GM12878 (cell line): Measurements from ENCODE around the gene RAB2B. TPM values are rescaled to one million over a fixed set of nuclear protein-coding genes. Genes with fewer than 3 reads are reported as not detected.

ENCODE experiments used
- ATAC-seq: fragments of 200-7000 bp; cut with Tn5 transposase; 3 replicates; pipeline ENCODE4 v1.9.1; 2020; ENCODE audit warnings: mild to moderate bottlenecking, moderate library complexity
- BruUV-seq: library from RNA; stranded (reverse); fragments of 400-500 nt; replicated peaks from 2 replicates; lab custom pipeline; 2021; lab: Mats Ljungman, UMichigan
- CTCF ChIA-PET: fragments of 300-600 bp; sonication (Branson Sonifier 250); formaldehyde crosslinking; extraction: SDS; loops from one replicate; lab custom pipeline; 2021; ENCODE audit warnings: inconsistent platforms; lab: Yijun Ruan, JAX
- POLR2A ChIA-PET: fragments of 350-600 bp; formaldehyde crosslinking; extraction: SDS; loops from one replicate; lab custom pipeline; 2021; ENCODE audit warnings: inconsistent platforms; lab: Charles Lee
- RAD21 ChIA-PET: fragments of 300-600 bp; sonication (Branson Sonifier 250); formaldehyde crosslinking; loops from one replicate; lab custom pipeline; 2023; ENCODE audit warnings: antibody characterized with exemption; ENCODE audit not compliant: unreplicated experiment; lab: Charles Lee
- SMC1A ChIA-PET: fragments of 300-600 bp; sonication (Branson Sonifier 250); formaldehyde crosslinking; loops from one replicate; lab custom pipeline; 2023; ENCODE audit not compliant: unreplicated experiment, uncharacterized antibody; lab: Charles Lee
- DNase-seq: peaks from one replicate; pipeline ENCODE4 v3.0.0-alpha.2; 2011; ENCODE audit warnings: low read depth, low spot score
- FAIRE-seq: peaks from 3 replicates; lab custom pipeline; 2011; peaks lifted over from hg19 to GRCh38; lab: Jason Lieb, UNC
- H2AFZ ChIP-seq: 2 replicates; pipeline ENCODE4 v1.6.0; 2011; ENCODE audit warnings: low read depth, low read length, control low read depth; ENCODE audit not compliant: control insufficient read depth
- H3K27ac ChIP-seq: 2 replicates; pipeline ENCODE4 v1.5.1; 2011; ENCODE audit warnings: control low read depth; ENCODE audit not compliant: control insufficient read depth, insufficient read depth
- H3K27me3 ChIP-seq, 2 experiments: replicated peaks in 1 of 2; 2 replicates each; pipeline versions ENCODE4 v1.6.0 to v1.6.1; 2011; ENCODE audit warnings: low read length in 1 of 2; ENCODE audit not compliant: control insufficient read depth in 2 of 2, insufficient read depth in 2 of 2
- H3K36me3 ChIP-seq, 2 experiments: 2 replicates each; pipeline ENCODE4 v1.5.1; 2011; ENCODE audit warnings: low read length in 1 of 2; ENCODE audit not compliant: control insufficient read depth in 2 of 2, insufficient read depth in 2 of 2
- H3K4me1 ChIP-seq: 2 replicates; pipeline ENCODE4 v1.6.1; 2011; ENCODE audit warnings: mild to moderate bottlenecking, low read length, moderate library complexity, mixed read lengths; ENCODE audit not compliant: control insufficient read depth, insufficient read depth
- H3K4me2 ChIP-seq: 2 replicates; pipeline ENCODE4 v1.6.0; 2011; ENCODE audit warnings: control low read depth; ENCODE audit not compliant: control insufficient read depth, insufficient read depth
- H3K4me3 ChIP-seq: fragments of 200-600 bp; sonication (generic); 2 replicates; pipeline ENCODE4 v1.5.1; 2016
- H3K79me2 ChIP-seq: 2 replicates; pipeline ENCODE4 v1.6.0; 2011; ENCODE audit warnings: low read length; ENCODE audit not compliant: control insufficient read depth, insufficient read depth
- H3K9ac ChIP-seq: 2 replicates; pipeline ENCODE4 v1.8.0; 2011; ENCODE audit warnings: low read length, control low read depth, mixed read lengths; ENCODE audit not compliant: control insufficient read depth, insufficient read depth
- H3K9me3 ChIP-seq: replicated peaks from 3 replicates; pipeline ENCODE4 v1.5.1; 2011; ENCODE audit warnings: mild to moderate bottlenecking, low read length; ENCODE audit not compliant: control insufficient read depth, insufficient read depth
- H4K20me1 ChIP-seq: 2 replicates; pipeline ENCODE4 v1.6.0; 2011; ENCODE audit not compliant: control insufficient read depth, insufficient read depth
- MYC ChIP-seq: IDR thresholded peaks from 2 replicates; pipeline ENCODE4 v1.6.1; 2011; ENCODE audit warnings: mild to moderate bottlenecking, low read length, moderate library complexity, inconsistent platforms; ENCODE audit not compliant: insufficient read depth, insufficient replicate concordance, insufficient read length, severe bottlenecking
- NFXL1 ChIP-seq: fragments of 450-650 bp; IDR thresholded peaks from 2 replicates; pipeline ENCODE4 v1.6.1; 2017; ENCODE audit warnings: antibody characterized with exemption, mild to moderate bottlenecking, borderline replicate concordance
- NR2F1 ChIP-seq: fragments of 450-650 bp; conservative IDR thresholded peaks from 2 replicates; pipeline ENCODE4 v1.6.1; 2017; ENCODE audit warnings: mild to moderate bottlenecking
- PML ChIP-seq: IDR thresholded peaks from 2 replicates; pipeline ENCODE4 v1.6.1; 2012; ENCODE audit warnings: low read length, inconsistent platforms
- RAD21 ChIP-seq: IDR thresholded peaks from 2 replicates; pipeline ENCODE4 v1.6.1; 2011; ENCODE audit warnings: mild to moderate bottlenecking, low read depth, low read length, moderate library complexity; ENCODE audit not compliant: insufficient read depth
- RELA ChIP-seq: fragments of 450-650 bp; IDR thresholded peaks from 2 replicates; pipeline ENCODE4 v1.8.0; 2014; ENCODE audit warnings: borderline replicate concordance; ENCODE audit not compliant: partially characterized antibody
- SMC3 ChIP-seq: IDR thresholded peaks from 2 replicates; pipeline ENCODE4 v1.6.1; 2011; ENCODE audit warnings: low read length, improper control_type of control experiment, borderline replicate concordance
- SP1 ChIP-seq: IDR thresholded peaks from one replicate; pipeline ENCODE4 v1.6.1; 2011; ENCODE audit warnings: low read depth, low read length
- STAT1 ChIP-seq: fragments of 450-650 bp; conservative IDR thresholded peaks from 2 replicates; pipeline ENCODE4 v1.6.1; 2014; ENCODE audit warnings: antibody characterized with exemption, mild to moderate bottlenecking
- TARDBP ChIP-seq: IDR thresholded peaks from 2 replicates; pipeline ENCODE4 v1.6.1; 2016; ENCODE audit warnings: borderline replicate concordance
- TBL1XR1 ChIP-seq: IDR thresholded peaks from 2 replicates; pipeline ENCODE4 v1.6.1; 2012; ENCODE audit warnings: low read depth, low read length, improper control_type of control experiment
- YY1 ChIP-seq: IDR thresholded peaks from 2 replicates; pipeline ENCODE4 v1.6.1; 2011; ENCODE audit warnings: low read depth, mild to moderate bottlenecking, low read length
- WGBS: methylation state at CpG from one replicate; pipeline ENCODE4 v1.1.6; 2016; ENCODE audit warnings: low lambda C conversion rate; ENCODE audit not compliant: insufficient replicate concordance, insufficient coverage; ENCODE audit errors: missing lambda C conversion rate; 5-methylcytosine and 5-hydroxymethylcytosine counted together
- in situ Hi-C: fragments of 300-500 bp; cut with MboI; formaldehyde crosslinking; loops from 9 replicates; pipeline ENCODE4 v1.14.3; 2018; ENCODE audit warnings: mixed read lengths
- intact Hi-C: fragments of 100-400 bp; cut with micrococcal nuclease; formaldehyde crosslinking; loops from one replicate; pipeline ENCODE4 v1.14.2; 2022; ENCODE audit not compliant: unreplicated experiment
- polyA plus RNA-seq, 11 experiments: library from polyadenylated mRNA; depleted of rRNA in 4 of 11; unstranded in 6 of 11; stranded (reverse) in 5 of 11; fragments of >200 nt; fragmentation: Nextera tagmentation in 4 of 11; fragmentation: Illumina TruSeq in 1 of 11; extraction: Ambion mirVana in 4 of 11; extraction: Trizol in 1 of 11; gene quantifications; 1 replicate in 1 of 11; 2 replicates in 10 of 11; pipeline versions ENCODE4 v1.2.1 to v1.2.3, GENCODE V29; 2011 to 2016; ENCODE audit warnings: inconsistent platforms in 2 of 11, missing spikeins in 2 of 11, low read depth in 1 of 11
- total RNA-seq, 4 experiments: library from RNA; depleted of rRNA in 3 of 4; stranded (reverse); fragments of >200 nt in 3 of 4; fragmentation: Illumina TruSeq in 1 of 4; extraction: Trizol in 1 of 4; gene quantifications; 2 replicates each; pipeline versions ENCODE4 v1.2.1 to v1.2.3, GENCODE V29; 2013 to 2021
- TF ChIP-seq, protein P1 (sequence below): fragments of 450-650 bp; IDR thresholded peaks from 2 replicates; pipeline ENCODE4 v1.6.1; 2016; ENCODE audit warnings: mild to moderate bottlenecking, moderate library complexity, borderline replicate concordance
- TF ChIP-seq, protein P2 (sequence below): IDR thresholded peaks from 2 replicates; pipeline ENCODE4 v1.6.1; 2012; ENCODE audit warnings: mild to moderate bottlenecking, low read depth, low read length

Gene RAB2B
- total and polyA plus RNA-seq, 10 of the 15 experiments (the other 5 are each of a cell fraction or from before 2014, with no cell fraction given), result 5.6 to 45.1 (median 12.5) TPM

- peak overlapping the region; percentile 78 for H3K4me3 ChIP-seq
- TF ChIP-seq SMC3, result peak; percentile 18; the same call in 1 of the 2 replicates
- TF ChIP-seq YY1, result peak; percentile 89
- TF ChIP-seq, protein P1, sequence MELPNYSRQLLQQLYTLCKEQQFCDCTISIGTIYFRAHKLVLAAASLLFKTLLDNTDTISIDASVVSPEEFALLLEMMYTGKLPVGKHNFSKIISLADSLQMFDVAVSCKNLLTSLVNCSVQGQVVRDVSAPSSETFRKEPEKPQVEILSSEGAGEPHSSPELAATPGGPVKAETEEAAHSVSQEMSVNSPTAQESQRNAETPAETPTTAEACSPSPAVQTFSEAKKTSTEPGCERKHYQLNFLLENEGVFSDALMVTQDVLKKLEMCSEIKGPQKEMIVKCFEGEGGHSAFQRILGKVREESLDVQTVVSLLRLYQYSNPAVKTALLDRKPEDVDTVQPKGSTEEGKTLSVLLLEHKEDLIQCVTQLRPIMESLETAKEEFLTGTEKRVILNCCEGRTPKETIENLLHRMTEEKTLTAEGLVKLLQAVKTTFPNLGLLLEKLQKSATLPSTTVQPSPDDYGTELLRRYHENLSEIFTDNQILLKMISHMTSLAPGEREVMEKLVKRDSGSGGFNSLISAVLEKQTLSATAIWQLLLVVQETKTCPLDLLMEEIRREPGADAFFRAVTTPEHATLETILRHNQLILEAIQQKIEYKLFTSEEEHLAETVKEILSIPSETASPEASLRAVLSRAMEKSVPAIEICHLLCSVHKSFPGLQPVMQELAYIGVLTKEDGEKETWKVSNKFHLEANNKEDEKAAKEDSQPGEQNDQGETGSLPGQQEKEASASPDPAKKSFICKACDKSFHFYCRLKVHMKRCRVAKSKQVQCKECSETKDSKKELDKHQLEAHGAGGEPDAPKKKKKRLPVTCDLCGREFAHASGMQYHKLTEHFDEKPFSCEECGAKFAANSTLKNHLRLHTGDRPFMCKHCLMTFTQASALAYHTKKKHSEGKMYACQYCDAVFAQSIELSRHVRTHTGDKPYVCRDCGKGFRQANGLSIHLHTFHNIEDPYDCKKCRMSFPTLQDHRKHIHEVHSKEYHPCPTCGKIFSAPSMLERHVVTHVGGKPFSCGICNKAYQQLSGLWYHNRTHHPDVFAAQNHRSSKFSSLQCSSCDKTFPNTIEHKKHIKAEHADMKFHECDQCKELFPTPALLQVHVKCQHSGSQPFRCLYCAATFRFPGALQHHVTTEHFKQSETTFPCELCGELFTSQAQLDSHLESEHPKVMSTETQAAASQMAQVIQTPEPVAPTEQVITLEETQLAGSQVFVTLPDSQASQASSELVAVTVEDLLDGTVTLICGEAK, result peak; percentile 61; the same call in 1 of the 2 replicates
- TF ChIP-seq MYC, result no peak
- TF ChIP-seq, protein P2, sequence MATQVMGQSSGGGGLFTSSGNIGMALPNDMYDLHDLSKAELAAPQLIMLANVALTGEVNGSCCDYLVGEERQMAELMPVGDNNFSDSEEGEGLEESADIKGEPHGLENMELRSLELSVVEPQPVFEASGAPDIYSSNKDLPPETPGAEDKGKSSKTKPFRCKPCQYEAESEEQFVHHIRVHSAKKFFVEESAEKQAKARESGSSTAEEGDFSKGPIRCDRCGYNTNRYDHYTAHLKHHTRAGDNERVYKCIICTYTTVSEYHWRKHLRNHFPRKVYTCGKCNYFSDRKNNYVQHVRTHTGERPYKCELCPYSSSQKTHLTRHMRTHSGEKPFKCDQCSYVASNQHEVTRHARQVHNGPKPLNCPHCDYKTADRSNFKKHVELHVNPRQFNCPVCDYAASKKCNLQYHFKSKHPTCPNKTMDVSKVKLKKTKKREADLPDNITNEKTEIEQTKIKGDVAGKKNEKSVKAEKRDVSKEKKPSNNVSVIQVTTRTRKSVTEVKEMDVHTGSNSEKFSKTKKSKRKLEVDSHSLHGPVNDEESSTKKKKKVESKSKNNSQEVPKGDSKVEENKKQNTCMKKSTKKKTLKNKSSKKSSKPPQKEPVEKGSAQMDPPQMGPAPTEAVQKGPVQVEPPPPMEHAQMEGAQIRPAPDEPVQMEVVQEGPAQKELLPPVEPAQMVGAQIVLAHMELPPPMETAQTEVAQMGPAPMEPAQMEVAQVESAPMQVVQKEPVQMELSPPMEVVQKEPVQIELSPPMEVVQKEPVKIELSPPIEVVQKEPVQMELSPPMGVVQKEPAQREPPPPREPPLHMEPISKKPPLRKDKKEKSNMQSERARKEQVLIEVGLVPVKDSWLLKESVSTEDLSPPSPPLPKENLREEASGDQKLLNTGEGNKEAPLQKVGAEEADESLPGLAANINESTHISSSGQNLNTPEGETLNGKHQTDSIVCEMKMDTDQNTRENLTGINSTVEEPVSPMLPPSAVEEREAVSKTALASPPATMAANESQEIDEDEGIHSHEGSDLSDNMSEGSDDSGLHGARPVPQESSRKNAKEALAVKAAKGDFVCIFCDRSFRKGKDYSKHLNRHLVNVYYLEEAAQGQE, result 0 out of 2 replicates have a peak, but pooled peaks have one; percentile 29
- TF ChIP-seq RELA, result peak; percentile 48
- TF ChIP-seq NFXL1, result no peak
- peak; percentile 59; the same call in 1 of the 2 replicates for TF ChIP-seq PML
- TF ChIP-seq SP1, result peak; percentile 97
- TF ChIP-seq RAD21, result no peak
- TF ChIP-seq TARDBP, result peak; percentile 60; the same call in 1 of the 2 replicates
- TF ChIP-seq NR2F1, result peak; percentile 39; the same call in 1 of the 2 replicates
- TF ChIP-seq TBL1XR1, result no peak
- 0 out of 2 replicates have a peak, but pooled peaks have one; percentile 31 for TF ChIP-seq STAT1
Measured at GRCh38 chr14:21437063-21437901, 39.5 kb downstream of the RAB2B start.

More at GRCh38 chr14:21437063-21437901, 39.5 kb downstream of the RAB2B start:
- in situ Hi-C loops, result no loop called here
- no peaks in the 10 kb centered on the region for H4K20me1 ChIP-seq
- ChIA-PET CTCF (interaction anchor here (0.5 to 4.4 kb wide), 14 partner anchors 8 to 1620 kb away, joined by 3 to 38 read pairs (median 3); partner anchors contain the start of genes CHD8 and METTL3), RAD21 (interaction anchor here (0.7 to 3.0 kb wide), 11 partner anchors 10 to 214 kb away, joined by 3 to 46 read pairs (median 5); partner anchors contain the start of genes CHD8 and SALL2), SMC1A (interaction anchor here (0.7 to 2.8 kb wide), 16 partner anchors 8 to 74 kb away, joined by 3 to 23 read pairs (median 4); partner anchors contain the start of genes CHD8, METTL3 and SUPT16H), POLR2A (interaction anchor here (0.5 to 4.2 kb wide), 15 partner anchors 9 to 360 kb away, joined by 3 to 82 read pairs (median 5); partner anchors contain the start of genes CHD8, METTL3, RAB2B and SALL2)
- H3K4me2 ChIP-seq, result peak overlapping the region; percentile 95
- H3K79me2 ChIP-seq, result peaks cover 67% of the 10 kb centered on the region
- no peaks in the 10 kb centered on the region for H3K9me3 ChIP-seq
- intact Hi-C loops, result loop anchor here (1.0 to 5.0 kb wide), 3 partner anchors 19 to 50 kb away; partner anchors contain the start of genes CHD8 and RAB2B
- peak overlapping the region; percentile 79 for H3K27ac ChIP-seq
- H2AFZ ChIP-seq, result peak overlapping the region; percentile 84
- 6% methylated on average over 33 of the region's 33 CpGs for WGBS
- H3K4me1 ChIP-seq, result peaks cover 2% of the 10 kb centered on the region; the same call in 1 of the 2 replicates
- H3K36me3 ChIP-seq, result no peaks in the 10 kb centered on the region; a peak in 1 of 4 replicates
- FAIRE-seq (peak; percentile 95), ATAC-seq (peak; percentile 99), DNase-seq (peak; percentile 94)
- H3K9ac ChIP-seq, result peak overlapping the region; percentile 93
- BruUV-seq, result TSS peak; percentile 85
- no peaks in the 10 kb centered on the region for H3K27me3 ChIP-seq
